Keratinocyte (primary cell): ENCODE measurements around the gene FGD2. TPM values are rescaled to one million over a fixed set of nuclear protein-coding genes. Genes with fewer than 3 reads are reported as not detected.

Experiments
- DNase-seq: peaks from one replicate; pipeline ENCODE4 v3.0.0-alpha.2; 2011; ENCODE audit warnings: low read depth, missing footprints, low spot score
- FAIRE-seq: peaks from 2 replicates; lab custom pipeline; 2011; peaks lifted over from hg19 to GRCh38; lab: Jason Lieb, UNC
- H2AFZ ChIP-seq: 2 replicates; pipeline ENCODE4 v1.6.0; 2012; ENCODE audit warnings: low read length, control low read depth, inconsistent platforms; ENCODE audit not compliant: control insufficient read depth
- H3K27ac ChIP-seq: 2 replicates; pipeline ENCODE4 v1.5.1; 2011; ENCODE audit warnings: low read length; ENCODE audit not compliant: control insufficient read depth, insufficient read depth
- H3K27me3 ChIP-seq: 3 replicates; pipeline ENCODE4 v1.6.0; 2011; ENCODE audit warnings: low read length; ENCODE audit not compliant: control insufficient read depth, insufficient read depth; ENCODE audit errors: extremely low read depth
- H3K36me3 ChIP-seq, 2 experiments: 2 replicates in 1 of 2; 3 replicates in 1 of 2; pipeline ENCODE4 v1.5.1; 2011; ENCODE audit warnings: low read length in 2 of 2, mild to moderate bottlenecking in 1 of 2; ENCODE audit not compliant: control insufficient read depth in 2 of 2, insufficient read depth in 2 of 2; ENCODE audit errors: extremely low read depth in 1 of 2
- H3K4me1 ChIP-seq: 3 replicates; pipeline ENCODE4 v1.5.1; 2011; ENCODE audit warnings: low read length; ENCODE audit not compliant: control insufficient read depth, insufficient read depth; ENCODE audit errors: extremely low read depth
- H3K4me2 ChIP-seq: 3 replicates; pipeline ENCODE4 v1.6.0; 2011; ENCODE audit warnings: low read depth, low read length; ENCODE audit not compliant: control insufficient read depth, insufficient read depth; ENCODE audit errors: extremely low read depth
- H3K4me3 ChIP-seq, 3 experiments: fragments of 200-600 bp in 1 of 3; sonication (generic) in 1 of 3; 2 replicates in 2 of 3; 3 replicates in 1 of 3; pipeline ENCODE4 v1.5.1; 2011 to 2016; ENCODE audit warnings: low read length in 3 of 3, mild to moderate bottlenecking in 3 of 3, control low read depth in 2 of 3, inconsistent platforms in 1 of 3, low read depth in 1 of 3, mixed read lengths in 1 of 3, mixed run types in 1 of 3, moderate library complexity in 1 of 3; ENCODE audit not compliant: control insufficient read depth in 2 of 3, insufficient read depth in 2 of 3; ENCODE audit errors: extremely low read depth in 1 of 3
- H3K79me2 ChIP-seq: 2 replicates; pipeline ENCODE4 v1.6.0; 2012; ENCODE audit warnings: low read length; ENCODE audit not compliant: control insufficient read depth, insufficient read depth
- H3K9ac ChIP-seq: 3 replicates; pipeline ENCODE4 v1.6.0; 2011; ENCODE audit warnings: low read length; ENCODE audit not compliant: control insufficient read depth, insufficient read depth; ENCODE audit errors: extremely low read depth
- H3K9me1 ChIP-seq: 3 replicates; pipeline ENCODE4 v1.6.0; 2011; ENCODE audit warnings: low read length; ENCODE audit not compliant: control insufficient read depth, insufficient read depth; ENCODE audit errors: extremely low read depth
- H3K9me3 ChIP-seq: 2 replicates; pipeline ENCODE4 v1.5.1; 2012; ENCODE audit warnings: low read depth, low read length; ENCODE audit not compliant: control insufficient read depth
- H4K20me1 ChIP-seq: 3 replicates; pipeline ENCODE4 v1.6.0; 2011; ENCODE audit warnings: low read length; ENCODE audit not compliant: control insufficient read depth, insufficient read depth; ENCODE audit errors: extremely low read depth
- CTCF ChIP-seq, 3 experiments: IDR thresholded peaks in 1 of 3; conservative IDR thresholded peaks in 1 of 3; optimal IDR thresholded peaks in 1 of 3; 2 replicates in 2 of 3; 3 replicates in 1 of 3; pipeline versions ENCODE3 to v1.5.1; 2011; ENCODE audit warnings: low read length in 3 of 3, mild to moderate bottlenecking in 3 of 3, moderate library complexity in 2 of 3, control low read depth in 1 of 3, inconsistent platforms in 1 of 3; ENCODE audit not compliant: insufficient read depth in 2 of 3; ENCODE audit errors: extremely low read depth in 1 of 3
- EZH2 ChIP-seq: IDR thresholded peaks from one replicate; pipeline ENCODE4 v1.6.1; 2012; ENCODE audit warnings: inconsistent platforms, mild to moderate bottlenecking, low read length, moderate library complexity
- dilution Hi-C: fragments of 300-500 bp; cut with MboI; formaldehyde crosslinking; loops from one replicate; pipeline ENCODE4 v1.7.0; 2020; ENCODE audit warnings: low sequenced_read_pairs; ENCODE audit not compliant: extremely low pct_ligation_motif_present
- polyA plus RNA-seq, 5 experiments: library from polyadenylated mRNA; depleted of rRNA in 3 of 5; stranded (reverse) in 3 of 5; stranded (forward) in 1 of 5; unstranded in 1 of 5; fragments of >200 nt; gene quantifications; 1 replicate in 1 of 5; 2 replicates in 3 of 5; 3 replicates in 1 of 5; pipeline versions ENCODE4 v1.2.1 to v1.2.3, GENCODE V29; 2011 to 2012; ENCODE audit warnings: missing spikeins in 2 of 5, low read depth in 1 of 5, low replicate concordance in 1 of 5

Gene FGD2
- polyA plus RNA-seq, 1 donor (not counting 4 experiments of a cell fraction or from before 2014, with no cell fraction given), result 0.03 TPM

- no peaks in the 10 kb centered on the region for H3K9me1 ChIP-seq
- H3K27me3 ChIP-seq, result no peaks in the 10 kb centered on the region
- no peaks in the 10 kb centered on the region for H4K20me1 ChIP-seq
- peaks cover 17% of the 10 kb centered on the region for H3K4me1 ChIP-seq
- FAIRE-seq (no peak), DNase-seq (no peak)
- no peak overlapping the region for H3K4me2 ChIP-seq
- H3K36me3 ChIP-seq, result no peaks in the 10 kb centered on the region
- no peak overlapping the region for H2AFZ ChIP-seq
- H3K27ac ChIP-seq, result no peak overlapping the region
- TF ChIP-seq EZH2 (no peak), CTCF (optimal IDR thresholded peaks at IDR 0.05 in 1 of 3, IDR thresholded peaks at IDR 0.05 in 1 of 3, conservative IDR thresholded peaks at IDR 0.05 in 1 of 3; ENCODE audit: extremely low read depth in 1 of 3, insufficient read depth in 2 of 3, low read length in 3 of 3) (no peak)
- H3K9ac ChIP-seq, result no peak overlapping the region
- no peak overlapping the region for H3K4me3 ChIP-seq
- no peaks in the 10 kb centered on the region for H3K9me3 ChIP-seq
- no peaks in the 10 kb centered on the region for H3K79me2 ChIP-seq
- dilution Hi-C loops, result no loop called here
Measured at GRCh38 chr6:37072526-37072925, 67.1 kb downstream of the FGD2 start.

DNA sequence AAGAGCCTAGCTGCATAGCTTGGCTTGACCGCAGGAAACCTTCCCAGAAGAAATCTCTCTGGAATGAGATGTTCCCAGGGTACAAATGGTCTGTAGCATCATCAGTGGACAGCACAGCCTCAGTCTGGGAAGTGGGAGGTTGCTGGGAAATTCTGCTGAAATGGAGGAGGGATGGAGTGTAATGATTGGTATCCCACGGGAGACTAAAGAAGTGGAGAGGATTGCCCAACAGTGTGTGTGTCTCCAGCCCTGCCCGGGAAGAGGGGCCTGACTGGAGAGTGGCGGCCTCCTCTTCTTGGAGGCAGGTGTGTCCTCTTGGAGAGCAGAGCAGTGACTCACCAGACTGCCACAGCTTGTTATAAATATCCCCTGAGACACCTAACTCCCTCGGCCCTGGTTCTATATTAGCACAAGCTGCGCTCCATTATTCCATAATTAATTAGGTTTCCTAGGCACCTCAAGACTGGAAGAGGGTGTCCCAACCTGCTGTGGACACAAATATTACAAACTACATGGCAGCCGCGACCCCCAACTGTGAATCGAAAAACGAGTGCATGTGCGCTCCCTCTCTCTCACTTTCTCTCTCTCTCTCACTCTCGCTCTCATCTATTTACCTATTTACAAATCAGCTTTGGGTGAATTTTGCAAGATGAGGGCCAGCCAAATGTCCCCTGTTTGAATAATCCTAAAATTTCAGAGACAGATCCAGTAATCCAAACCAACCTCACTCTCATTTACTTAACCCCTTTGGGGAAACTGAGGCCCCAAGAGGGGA lies 68.8 kb downstream of the FGD2 start:
- no peak for DNase-seq
- Histone ChIP-seq H3K4me3 (no peak overlapping the region), H3K36me3 (no peaks in the 10 kb centered on the region), H3K9me1 (no peaks in the 10 kb centered on the region), H2AFZ (no peak overlapping the region), H3K79me2 (no peaks in the 10 kb centered on the region), H3K4me1 (peaks cover 23% of the 10 kb centered on the region), H3K4me2 (no peak overlapping the region), H3K9me3 (no peaks in the 10 kb centered on the region), H3K27me3 (no peaks in the 10 kb centered on the region), H4K20me1 (no peaks in the 10 kb centered on the region), H3K9ac (no peak overlapping the region), H3K27ac (no peak overlapping the region)
- TF ChIP-seq EZH2, result no peak
- TF ChIP-seq CTCF (optimal IDR thresholded peaks at IDR 0.05 in 1 of 3, IDR thresholded peaks at IDR 0.05 in 1 of 3, conservative IDR thresholded peaks at IDR 0.05 in 1 of 3; ENCODE audit: extremely low read depth in 1 of 3, insufficient read depth in 2 of 3, low read length in 3 of 3), result no peak
- dilution Hi-C loops, result no loop called here
- FAIRE-seq, result no peak
